Right lobe of liver (tissue), 4 donors: ENCODE results near the gene CFAP251.

Experiments used
- POLR2A ChIP-seq: fragments of 450-650 bp; IDR thresholded peaks from one replicate; pipeline ENCODE4 v1.6.1; 2017; ENCODE audit warnings: antibody characterized with exemption, mild to moderate bottlenecking
- TF ChIP-seq, protein P1 (sequence below), 4 donors: fragments of 200-600 bp in 3 of 4; fragments of 450-650 bp in 1 of 4; IDR thresholded peaks; one replicate each; pipeline versions ENCODE4 v1.5.1 to v1.8.0; 2016 to 2022; ENCODE audit warnings: antibody characterized with exemption in 4 of 4, mild to moderate bottlenecking in 2 of 4
- donor health status: DM: no; HTN: no; CAD: no.
- donor health status: DM: no; HTN: no; CAD: no.
- donor health status: DM: no; HTN: yes; CAD: no.

DNA sequence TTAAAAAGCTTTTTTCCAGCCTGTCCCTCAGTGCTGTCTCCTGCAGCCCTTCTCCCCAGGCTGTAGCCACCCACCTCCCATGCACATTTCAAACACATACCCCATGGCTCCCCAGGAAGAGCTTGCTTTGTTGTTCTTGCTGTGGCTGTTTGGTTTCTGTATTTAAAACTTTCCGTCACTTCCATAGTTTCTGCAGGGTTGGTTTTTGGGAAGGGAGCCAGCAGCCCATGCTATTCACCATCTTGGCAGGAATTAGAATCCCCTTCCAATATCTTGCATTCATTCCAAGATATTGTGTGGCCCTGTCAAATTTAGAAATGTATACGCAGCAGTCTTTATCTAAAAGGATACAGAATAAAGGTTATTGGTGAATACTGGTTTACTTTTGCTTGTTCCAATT lies 29.6 kb downstream of the CFAP251 start:
- TF ChIP-seq, protein P1, sequence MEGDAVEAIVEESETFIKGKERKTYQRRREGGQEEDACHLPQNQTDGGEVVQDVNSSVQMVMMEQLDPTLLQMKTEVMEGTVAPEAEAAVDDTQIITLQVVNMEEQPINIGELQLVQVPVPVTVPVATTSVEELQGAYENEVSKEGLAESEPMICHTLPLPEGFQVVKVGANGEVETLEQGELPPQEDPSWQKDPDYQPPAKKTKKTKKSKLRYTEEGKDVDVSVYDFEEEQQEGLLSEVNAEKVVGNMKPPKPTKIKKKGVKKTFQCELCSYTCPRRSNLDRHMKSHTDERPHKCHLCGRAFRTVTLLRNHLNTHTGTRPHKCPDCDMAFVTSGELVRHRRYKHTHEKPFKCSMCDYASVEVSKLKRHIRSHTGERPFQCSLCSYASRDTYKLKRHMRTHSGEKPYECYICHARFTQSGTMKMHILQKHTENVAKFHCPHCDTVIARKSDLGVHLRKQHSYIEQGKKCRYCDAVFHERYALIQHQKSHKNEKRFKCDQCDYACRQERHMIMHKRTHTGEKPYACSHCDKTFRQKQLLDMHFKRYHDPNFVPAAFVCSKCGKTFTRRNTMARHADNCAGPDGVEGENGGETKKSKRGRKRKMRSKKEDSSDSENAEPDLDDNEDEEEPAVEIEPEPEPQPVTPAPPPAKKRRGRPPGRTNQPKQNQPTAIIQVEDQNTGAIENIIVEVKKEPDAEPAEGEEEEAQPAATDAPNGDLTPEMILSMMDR (IDR thresholded peaks at IDR 0.05), result no peak
- no peak for TF ChIP-seq POLR2A
